RWPE1 (cell line): Measurements from ENCODE around the gene TIAM2.
"Not testable (repeated sequence)": the region's sequence is repeated elsewhere in the genome, so short reads cannot be mapped to it uniquely, and the experiment has no call there.

ENCODE experiments used
- CTCF ChIA-PET: fragments of 350-600 bp; sonication (Branson Sonifier 250); formaldehyde crosslinking; extraction: SDS; loops from one replicate; lab custom pipeline; 2021; lab: Yijun Ruan, JAX
- POLR2A ChIA-PET: fragments of 400-600 bp; formaldehyde crosslinking; extraction: SDS; loops from one replicate; lab custom pipeline; 2020; ENCODE audit warnings: antibody characterized with exemption; ENCODE audit not compliant: low non-redundant PET; lab: Yijun Ruan, JAX
- DNase-seq: peaks from one replicate; pipeline ENCODE4 v3.0.0; 2012; ENCODE audit warnings: low spot score
- H3K27ac ChIP-seq: fragments of 450-650 bp; 2 replicates; pipeline ENCODE4 v1.5.1; 2017
- CTCF ChIP-seq: fragments of 450-650 bp; conservative IDR thresholded peaks from 2 replicates; pipeline ENCODE4 v1.5.1; 2017; ENCODE audit warnings: low read depth, mild to moderate bottlenecking

Gene TIAM2

GRCh38 chr6:155227046-155227445 is 231.9 kb downstream of the TIAM2 start:
- no peak overlapping the region for H3K27ac ChIP-seq
- TF ChIP-seq CTCF = no peak
- ChIA-PET POLR2A (no interaction called here), CTCF (no interaction called here)
- DNase-seq = no peak

GRCh38 chr6:155228546-155229166 is 233.5 kb downstream of the TIAM2 start:
- no peak for DNase-seq

GRCh38 chr6:155230975-155231374 is 235.9 kb downstream of the TIAM2 start:
- DNase-seq, H3K27ac ChIP-seq, CTCF ChIA-PET, POLR2A ChIA-PET: not testable (repeated sequence)

More at GRCh38 chr6:155228546-155229166, 233.5 kb downstream of the TIAM2 start:
- ChIA-PET POLR2A (no interaction called here), CTCF (no interaction called here)
- TF ChIP-seq CTCF = no peak
- H3K27ac ChIP-seq = peak overlapping the region; percentile 75

GRCh38 chr6:155232848-155233247 is 237.7 kb downstream of the TIAM2 start:
- H3K27ac ChIP-seq = no peak overlapping the region
- CTCF ChIA-PET = no interaction called here
- no peak for TF ChIP-seq CTCF
- DNase-seq = no peak
- POLR2A ChIA-PET = no interaction called here

- H3K27ac ChIP-seq = no peak overlapping the region
- ChIA-PET CTCF (no interaction called here), POLR2A (no interaction called here)
- DNase-seq = no peak
- TF ChIP-seq CTCF = no peak
Observed at GRCh38 chr6:155234167-155234566, 239.1 kb downstream of the TIAM2 start.

GRCh38 chr6:155234687-155235086 is 239.6 kb downstream of the TIAM2 start:
- no peak overlapping the region for H3K27ac ChIP-seq
- POLR2A ChIA-PET = no interaction called here
- no peak for TF ChIP-seq CTCF
- no peak for DNase-seq
- CTCF ChIA-PET = no interaction called here

- CTCF ChIA-PET = interaction anchor here (1.0 kb wide), 1 partner anchor 307 kb away, joined by 3 read pairs; no protein-coding TSS in a partner anchor
- DNase-seq = no peak
- TF ChIP-seq CTCF = no peak
- POLR2A ChIA-PET = no interaction called here
- no peak overlapping the region for H3K27ac ChIP-seq
Observed at GRCh38 chr6:155235087-155235486, 240.0 kb downstream of the TIAM2 start.
